ENCODE data around the gene CIDEB.

Gene CIDEB

GRCh38 chr14:24342889-24343288 is 35.1 kb upstream of the CIDEB start:
- Histone ChIP-seq H3K27me3 (ENCODE audit: insufficient read depth, low read length) (peaks cover 17% of the 10 kb centered on the region), H3K27ac (ENCODE audit: low read depth, low read length) (no peak overlapping the region), H3K79me2 (ENCODE audit: control insufficient read depth, insufficient read depth, low read length, unreplicated experiment) (no peaks in the 10 kb centered on the region)

GRCh38 chr14:24340606-24341005 is 32.8 kb upstream of the CIDEB start:
- peaks cover 4% of the 10 kb centered on the region for H3K4me1 ChIP-seq (ENCODE audit: control insufficient read depth, insufficient read depth, low read length, unreplicated experiment)
- no peaks in the 10 kb centered on the region for H3K79me2 ChIP-seq (ENCODE audit: control insufficient read depth, insufficient read depth, low read length, unreplicated experiment)
- H2AFZ ChIP-seq (ENCODE audit: low read length, unreplicated experiment): no peak overlapping the region
- no peak overlapping the region for H3K4me3 ChIP-seq (ENCODE audit: low read depth, low read length)
- H3K27ac ChIP-seq (ENCODE audit: low read depth, low read length): no peak overlapping the region
- H3K36me3 ChIP-seq (ENCODE audit: insufficient read depth, low read length): no peaks in the 10 kb centered on the region
- H3K27me3 ChIP-seq (ENCODE audit: insufficient read depth, low read length): peaks cover 17% of the 10 kb centered on the region

More at GRCh38 chr14:24342889-24343288, 35.1 kb upstream of the CIDEB start:
- no peak overlapping the region for H2AFZ ChIP-seq (ENCODE audit: low read length, unreplicated experiment)
- no peaks in the 10 kb centered on the region for H3K36me3 ChIP-seq (ENCODE audit: insufficient read depth, low read length)
- no peak overlapping the region for H3K4me3 ChIP-seq (ENCODE audit: low read depth, low read length)
- no peaks in the 10 kb centered on the region for H3K4me1 ChIP-seq (ENCODE audit: control insufficient read depth, insufficient read depth, low read length, unreplicated experiment)

- no peak within 1 kb of the TSS for H3K27ac ChIP-seq (ENCODE audit: low read depth, low read length)
- no peaks in the 10 kb centered on the region for H3K36me3 ChIP-seq (ENCODE audit: insufficient read depth, low read length)
- no peak within 1 kb of the TSS for H2AFZ ChIP-seq (ENCODE audit: low read length, unreplicated experiment)
- peaks cover 4% of the 10 kb centered on the region for H3K4me1 ChIP-seq (ENCODE audit: control insufficient read depth, insufficient read depth, low read length, unreplicated experiment)
- no peak within 1 kb of the TSS for H3K4me3 ChIP-seq (ENCODE audit: low read depth, low read length)
- H3K27me3 ChIP-seq (ENCODE audit: insufficient read depth, low read length): peaks cover 23% of the 10 kb centered on the region
- no peaks in the 10 kb centered on the region for H3K79me2 ChIP-seq (ENCODE audit: control insufficient read depth, insufficient read depth, low read length, unreplicated experiment)
These were observed 31.7 kb upstream of the CIDEB start, which contains the start of gene RIPK3 for GRCh38 chr14:24339284-24340151. TSS of gene RIPK3 (minus strand) at chr14:24339991. CDS start at chr14:24339826, 165 bp downstream.

GRCh38 chr14:24338843-24339242 is 31.1 kb upstream of the CIDEB start:
- H3K79me2 ChIP-seq (ENCODE audit: control insufficient read depth, insufficient read depth, low read length, unreplicated experiment): no peaks in the 10 kb centered on the region
- H3K4me3 ChIP-seq (ENCODE audit: low read depth, low read length): no peak overlapping the region
- H3K27me3 ChIP-seq (ENCODE audit: insufficient read depth, low read length): peaks cover 27% of the 10 kb centered on the region
- H3K4me1 ChIP-seq (ENCODE audit: control insufficient read depth, insufficient read depth, low read length, unreplicated experiment): peaks cover 4% of the 10 kb centered on the region
- no peaks in the 10 kb centered on the region for H3K36me3 ChIP-seq (ENCODE audit: insufficient read depth, low read length)
- H2AFZ ChIP-seq (ENCODE audit: low read length, unreplicated experiment): no peak overlapping the region
- no peak overlapping the region for H3K27ac ChIP-seq (ENCODE audit: low read depth, low read length)

- H3K4me1 ChIP-seq (ENCODE audit: control insufficient read depth, insufficient read depth, low read length, unreplicated experiment): peaks cover 4% of the 10 kb centered on the region
- peaks cover 29% of the 10 kb centered on the region for H3K27me3 ChIP-seq (ENCODE audit: insufficient read depth, low read length)
- no peaks in the 10 kb centered on the region for H3K36me3 ChIP-seq (ENCODE audit: insufficient read depth, low read length)
- H3K27ac ChIP-seq (ENCODE audit: low read depth, low read length): no peak overlapping the region
- no peak overlapping the region for H2AFZ ChIP-seq (ENCODE audit: low read length, unreplicated experiment)
- H3K4me3 ChIP-seq (ENCODE audit: low read depth, low read length): no peak overlapping the region
- H3K79me2 ChIP-seq (ENCODE audit: control insufficient read depth, insufficient read depth, low read length, unreplicated experiment): no peaks in the 10 kb centered on the region
These were observed 30.0 kb upstream of the CIDEB start for GRCh38 chr14:24337824-24338175.

GRCh38 chr14:24337144-24337823 is 29.5 kb upstream of the CIDEB start:
- Histone ChIP-seq H2AFZ (ENCODE audit: low read length, unreplicated experiment) (no peak overlapping the region), H3K79me2 (ENCODE audit: control insufficient read depth, insufficient read depth, low read length, unreplicated experiment) (no peaks in the 10 kb centered on the region), H3K4me1 (ENCODE audit: control insufficient read depth, insufficient read depth, low read length, unreplicated experiment) (peaks cover 4% of the 10 kb centered on the region), H3K36me3 (ENCODE audit: insufficient read depth, low read length) (no peaks in the 10 kb centered on the region), H3K4me3 (ENCODE audit: low read depth, low read length) (no peak overlapping the region), H3K27me3 (ENCODE audit: insufficient read depth, low read length) (peaks cover 34% of the 10 kb centered on the region), H3K27ac (ENCODE audit: low read depth, low read length) (no peak overlapping the region)

GRCh38 chr14:24335461-24336171 is 27.8 kb upstream of the CIDEB start:
- no peak overlapping the region for H3K27ac ChIP-seq (ENCODE audit: low read depth, low read length)
- no peak overlapping the region for H2AFZ ChIP-seq (ENCODE audit: low read length, unreplicated experiment)
- peaks cover 4% of the 10 kb centered on the region for H3K4me1 ChIP-seq (ENCODE audit: control insufficient read depth, insufficient read depth, low read length, unreplicated experiment)
- peaks cover 28% of the 10 kb centered on the region for H3K27me3 ChIP-seq (ENCODE audit: insufficient read depth, low read length)
- H3K36me3 ChIP-seq (ENCODE audit: insufficient read depth, low read length): no peaks in the 10 kb centered on the region
- H3K4me3 ChIP-seq (ENCODE audit: low read depth, low read length): no peak overlapping the region; the same call in 1 of the 2 replicates
- H3K79me2 ChIP-seq (ENCODE audit: control insufficient read depth, insufficient read depth, low read length, unreplicated experiment): no peaks in the 10 kb centered on the region

- Histone ChIP-seq H3K4me3 (ENCODE audit: low read depth, low read length) (peak within 1 kb of the TSS; percentile 73), H3K27ac (ENCODE audit: low read depth, low read length) (peak within 1 kb of the TSS; percentile 30), H3K36me3 (ENCODE audit: insufficient read depth, low read length) (no peaks in the 10 kb centered on the region), H3K4me1 (ENCODE audit: control insufficient read depth, insufficient read depth, low read length, unreplicated experiment) (peaks cover 4% of the 10 kb centered on the region), H3K27me3 (ENCODE audit: insufficient read depth, low read length) (peaks cover 21% of the 10 kb centered on the region), H3K79me2 (ENCODE audit: control insufficient read depth, insufficient read depth, low read length, unreplicated experiment) (no peaks in the 10 kb centered on the region), H2AFZ (ENCODE audit: low read length, unreplicated experiment) (peak within 1 kb of the TSS; percentile 55)
These were observed 26.9 kb upstream of the CIDEB start, which contains the start of gene ADCY4 for GRCh38 chr14:24334431-24335291. TSS of gene ADCY4 (minus strand) at chr14:24335071. CDS start at chr14:24334652, 419 bp downstream.

GRCh38 chr14:24332268-24332993 is 24.7 kb upstream of the CIDEB start:
- Histone ChIP-seq H2AFZ (ENCODE audit: low read length, unreplicated experiment) (peak overlapping the region; percentile 48), H3K4me3 (ENCODE audit: low read depth, low read length) (peak overlapping the region; percentile 64), H3K27ac (ENCODE audit: low read depth, low read length) (no peak overlapping the region), H3K36me3 (ENCODE audit: insufficient read depth, low read length) (no peaks in the 10 kb centered on the region), H3K27me3 (ENCODE audit: insufficient read depth, low read length) (peaks cover 18% of the 10 kb centered on the region), H3K4me1 (ENCODE audit: control insufficient read depth, insufficient read depth, low read length, unreplicated experiment) (peaks cover 4% of the 10 kb centered on the region), H3K79me2 (ENCODE audit: control insufficient read depth, insufficient read depth, low read length, unreplicated experiment) (no peaks in the 10 kb centered on the region)
